Endothelial cell of umbilical vein (primary cell): ENCODE measurements around the gene C1orf167.

Source experiments
- POLR2AphosphoS5 ChIP-seq: IDR thresholded peaks from 2 replicates; pipeline ENCODE4 v1.6.1; 2012; ENCODE audit warnings: low read depth, mild to moderate bottlenecking, control low read depth, low read length, moderate library complexity; ENCODE audit not compliant: insufficient read depth
- TF ChIP-seq, protein P1 (sequence below), 2 donors: IDR thresholded peaks; 1 replicate in 1 of 2; 2 replicates in 1 of 2; pipeline ENCODE4 v1.5.1; 2011; ENCODE audit warnings: low read length in 2 of 2, mild to moderate bottlenecking in 2 of 2, moderate library complexity in 2 of 2, control low read depth in 1 of 2, inconsistent platforms in 1 of 2, low read depth in 1 of 2; ENCODE audit not compliant: insufficient read depth in 1 of 2; ENCODE audit errors: extremely low read depth in 1 of 2

DNA sequence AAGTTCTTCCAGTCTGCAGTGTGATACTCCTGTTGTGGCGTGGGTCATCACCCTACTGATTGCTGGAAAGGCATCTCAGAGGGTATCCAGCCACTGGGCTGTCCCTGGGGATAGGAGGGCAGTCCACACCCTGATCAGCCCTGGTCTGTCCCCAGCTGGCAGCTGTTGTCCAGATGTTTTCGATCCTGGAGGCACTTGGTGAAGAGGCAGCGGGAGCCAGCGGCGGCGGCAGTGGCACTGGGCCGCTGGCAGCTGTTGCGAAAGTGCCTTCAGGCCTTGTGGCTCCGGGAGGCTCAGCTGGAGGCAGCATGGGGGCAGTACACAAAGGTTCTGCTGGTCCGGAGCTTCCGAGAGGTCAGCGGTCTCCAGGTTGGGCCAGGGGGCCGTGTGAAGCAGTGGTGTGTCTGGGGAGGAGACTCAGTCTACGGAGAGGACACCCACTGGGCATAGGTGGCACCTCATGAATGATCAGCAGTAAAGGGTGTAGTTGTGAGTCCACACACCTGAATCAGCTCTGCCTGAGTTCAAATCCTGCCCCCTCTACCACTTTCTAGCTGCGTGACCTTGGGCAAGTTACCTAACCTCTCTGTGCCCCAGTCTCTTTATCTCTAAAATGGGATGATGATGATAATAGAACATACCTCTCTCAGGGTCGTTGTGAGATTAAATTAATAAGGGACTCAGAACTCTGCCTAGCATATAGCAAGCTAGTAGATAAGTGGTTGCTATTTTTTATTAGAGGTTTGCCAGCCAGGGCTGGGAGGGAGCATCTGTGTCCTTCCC, 6.1 kb downstream of the C1orf167 start:
- TF ChIP-seq POLR2AphosphoS5, result no peak
- TF ChIP-seq, protein P1, sequence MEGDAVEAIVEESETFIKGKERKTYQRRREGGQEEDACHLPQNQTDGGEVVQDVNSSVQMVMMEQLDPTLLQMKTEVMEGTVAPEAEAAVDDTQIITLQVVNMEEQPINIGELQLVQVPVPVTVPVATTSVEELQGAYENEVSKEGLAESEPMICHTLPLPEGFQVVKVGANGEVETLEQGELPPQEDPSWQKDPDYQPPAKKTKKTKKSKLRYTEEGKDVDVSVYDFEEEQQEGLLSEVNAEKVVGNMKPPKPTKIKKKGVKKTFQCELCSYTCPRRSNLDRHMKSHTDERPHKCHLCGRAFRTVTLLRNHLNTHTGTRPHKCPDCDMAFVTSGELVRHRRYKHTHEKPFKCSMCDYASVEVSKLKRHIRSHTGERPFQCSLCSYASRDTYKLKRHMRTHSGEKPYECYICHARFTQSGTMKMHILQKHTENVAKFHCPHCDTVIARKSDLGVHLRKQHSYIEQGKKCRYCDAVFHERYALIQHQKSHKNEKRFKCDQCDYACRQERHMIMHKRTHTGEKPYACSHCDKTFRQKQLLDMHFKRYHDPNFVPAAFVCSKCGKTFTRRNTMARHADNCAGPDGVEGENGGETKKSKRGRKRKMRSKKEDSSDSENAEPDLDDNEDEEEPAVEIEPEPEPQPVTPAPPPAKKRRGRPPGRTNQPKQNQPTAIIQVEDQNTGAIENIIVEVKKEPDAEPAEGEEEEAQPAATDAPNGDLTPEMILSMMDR (IDR thresholded peaks at IDR 0.05; ENCODE audit: extremely low read depth in 1 of 2, insufficient read depth in 1 of 2, low read depth in 1 of 2, low read length in 2 of 2), result no peak
